ENCODE measurements around the gene ST3GAL6.

DNA sequence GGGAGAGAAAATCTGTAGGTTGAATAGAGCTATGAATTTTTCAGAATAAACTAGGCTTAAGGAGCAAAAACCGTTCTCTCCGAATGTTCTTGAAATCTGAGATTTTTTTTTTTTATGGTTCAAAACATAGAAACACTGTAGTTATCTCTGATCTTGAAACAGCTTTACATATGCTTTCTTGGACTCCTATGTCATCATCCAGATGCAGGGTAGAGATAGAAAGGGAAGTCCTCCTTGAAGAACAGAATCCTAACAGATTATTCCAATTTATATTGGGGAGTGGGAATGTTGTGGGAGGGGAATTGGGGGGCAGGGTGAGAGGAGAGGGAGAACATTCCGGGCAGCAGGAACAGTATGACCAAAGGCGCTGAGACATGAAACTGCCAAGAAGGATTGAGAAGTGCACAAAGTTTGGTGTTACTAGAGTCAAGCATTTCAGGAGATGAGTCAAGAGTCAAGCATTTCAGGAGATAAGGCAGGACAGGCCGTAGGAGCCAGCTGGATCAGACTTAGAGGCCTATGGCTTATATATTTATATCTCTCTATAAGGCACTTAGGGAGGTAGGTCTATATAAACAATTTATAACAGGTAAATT is 21.9 kb upstream of the ST3GAL6 start:
- TF ChIP-seq, protein P1, sequence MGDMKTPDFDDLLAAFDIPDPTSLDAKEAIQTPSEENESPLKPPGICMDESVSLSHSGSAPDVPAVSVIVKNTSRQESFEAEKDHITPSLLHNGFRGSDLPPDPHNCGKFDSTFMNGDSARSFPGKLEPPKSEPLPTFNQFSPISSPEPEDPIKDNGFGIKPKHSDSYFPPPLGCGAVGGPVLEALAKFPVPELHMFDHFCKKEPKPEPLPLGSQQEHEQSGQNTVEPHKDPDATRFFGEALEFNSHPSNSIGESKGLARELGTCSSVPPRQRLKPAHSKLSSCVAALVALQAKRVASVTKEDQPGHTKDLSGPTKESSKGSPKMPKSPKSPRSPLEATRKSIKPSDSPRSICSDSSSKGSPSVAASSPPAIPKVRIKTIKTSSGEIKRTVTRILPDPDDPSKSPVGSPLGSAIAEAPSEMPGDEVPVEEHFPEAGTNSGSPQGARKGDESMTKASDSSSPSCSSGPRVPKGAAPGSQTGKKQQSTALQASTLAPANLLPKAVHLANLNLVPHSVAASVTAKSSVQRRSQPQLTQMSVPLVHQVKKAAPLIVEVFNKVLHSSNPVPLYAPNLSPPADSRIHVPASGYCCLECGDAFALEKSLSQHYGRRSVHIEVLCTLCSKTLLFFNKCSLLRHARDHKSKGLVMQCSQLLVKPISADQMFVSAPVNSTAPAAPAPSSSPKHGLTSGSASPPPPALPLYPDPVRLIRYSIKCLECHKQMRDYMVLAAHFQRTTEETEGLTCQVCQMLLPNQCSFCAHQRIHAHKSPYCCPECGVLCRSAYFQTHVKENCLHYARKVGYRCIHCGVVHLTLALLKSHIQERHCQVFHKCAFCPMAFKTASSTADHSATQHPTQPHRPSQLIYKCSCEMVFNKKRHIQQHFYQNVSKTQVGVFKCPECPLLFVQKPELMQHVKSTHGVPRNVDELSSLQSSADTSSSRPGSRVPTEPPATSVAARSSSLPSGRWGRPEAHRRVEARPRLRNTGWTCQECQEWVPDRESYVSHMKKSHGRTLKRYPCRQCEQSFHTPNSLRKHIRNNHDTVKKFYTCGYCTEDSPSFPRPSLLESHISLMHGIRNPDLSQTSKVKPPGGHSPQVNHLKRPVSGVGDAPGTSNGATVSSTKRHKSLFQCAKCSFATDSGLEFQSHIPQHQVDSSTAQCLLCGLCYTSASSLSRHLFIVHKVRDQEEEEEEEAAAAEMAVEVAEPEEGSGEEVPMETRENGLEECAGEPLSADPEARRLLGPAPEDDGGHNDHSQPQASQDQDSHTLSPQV (IDR thresholded peaks at IDR 0.05), result no peak
- TF ChIP-seq CREB1 (IDR thresholded peaks at IDR 0.05; ENCODE audit: low read depth) (no peak), TAF1 (IDR thresholded peaks at IDR 0.05; ENCODE audit: borderline replicate concordance, low read depth, low read length) (no peak), STAT3 (IDR thresholded peaks at IDR 0.05; ENCODE audit: low read depth, low read length) (no peak), YY1 (IDR thresholded peaks at IDR 0.05; ENCODE audit: low read depth, low read length) (no peak), RFX5 (IDR thresholded peaks at IDR 0.05; ENCODE audit: low read depth, low read length) (no peak), RELA (IDR thresholded peaks at IDR 0.05; ENCODE audit: borderline replicate concordance, partially characterized antibody) (no peak), POLR2AphosphoS5 (IDR thresholded peaks at IDR 0.05; ENCODE audit: low read length) (no peak), CEBPB (IDR thresholded peaks at IDR 0.05; ENCODE audit: borderline replicate concordance in 1 of 2, low read depth in 2 of 2, low read length in 2 of 2) (no peak), CTCF (IDR thresholded peaks at IDR 0.05 in 2 of 3, conservative IDR thresholded peaks at IDR 0.05 in 1 of 3; ENCODE audit: control insufficient read depth in 2 of 3, extremely low read depth in 1 of 3, insufficient read depth in 1 of 3, low read depth in 3 of 3, low read length in 3 of 3) (no peak), SIX5 (IDR thresholded peaks at IDR 0.05; ENCODE audit: low read depth, low read length, severe bottlenecking) (no peak), CHD4 (IDR thresholded peaks at IDR 0.05) (no peak), BCL3 (IDR thresholded peaks at IDR 0.05; ENCODE audit: borderline replicate concordance, insufficient read depth, low read depth, low read length, poor library complexity, severe bottlenecking) (no peak), POLR2A (IDR thresholded peaks at IDR 0.05; ENCODE audit: low read depth, low read length) (no peak)
